PC-3 (cell line): ENCODE data around the gene SLC24A3. TPM values are rescaled to one million over a fixed set of nuclear protein-coding genes. Genes with fewer than 3 reads are reported as not detected.

ENCODE experiments used
- ATAC-seq: fragments of 200-7000 bp; cut with Tn5 transposase; 2 replicates; pipeline ENCODE4 v1.9.1; 2020; ENCODE audit warnings: mild to moderate bottlenecking, moderate library complexity
- BruUV-seq: library from RNA; stranded (reverse); fragments of 400-500 nt; replicated peaks from 2 replicates; lab custom pipeline; 2021; lab: Mats Ljungman, UMichigan
- CTCF ChIA-PET: fragments of 300-600 bp; sonication (Branson Sonifier 250); formaldehyde crosslinking; loops from one replicate; lab custom pipeline; 2022; ENCODE audit warnings: antibody characterized with exemption; lab: Charles Lee
- POLR2A ChIA-PET: fragments of 300-600 bp; sonication (Branson Sonifier 250); formaldehyde crosslinking; loops from one replicate; lab custom pipeline; 2022; ENCODE audit warnings: antibody characterized with exemption; ENCODE audit not compliant: unreplicated experiment; lab: Charles Lee
- DNase-seq: peaks from one replicate; pipeline ENCODE4 v3.0.0-alpha.2; 2015
- H2AFZ ChIP-seq: fragments of 300-600 bp; sonication (generic); 2 replicates; pipeline ENCODE4 v1.6.0; 2016; ENCODE audit warnings: antibody characterized with exemption, low read length
- H3F3A ChIP-seq: fragments of 300-600 bp; sonication (generic); one replicate; pipeline ENCODE4 v1.6.0; 2017; ENCODE audit warnings: antibody characterized with exemption, low read length, control low read depth, mild to moderate bottlenecking; ENCODE audit not compliant: unreplicated experiment
- H3K27ac ChIP-seq: fragments of 300-600 bp; sonication (generic); 2 replicates; pipeline ENCODE4 v1.5.1; 2016; ENCODE audit warnings: mild to moderate bottlenecking, low read length
- H3K27me3 ChIP-seq: fragments of 300-600 bp; sonication (generic); 2 replicates; pipeline ENCODE4 v1.6.1; 2016; ENCODE audit warnings: low read length, mixed read lengths
- H3K36me3 ChIP-seq: fragments of 300-600 bp; sonication (generic); 2 replicates; pipeline ENCODE4 v1.6.1; 2016; ENCODE audit warnings: low read depth, mixed run types, low read length, mixed read lengths
- H3K4me1 ChIP-seq: fragments of 300-600 bp; sonication (generic); 2 replicates; pipeline ENCODE4 v1.5.1; 2016; ENCODE audit warnings: low read length; ENCODE audit not compliant: insufficient read depth
- H3K4me2 ChIP-seq: fragments of 300-600 bp; sonication (generic); 2 replicates; pipeline ENCODE4 v1.6.0; 2016; ENCODE audit warnings: low read length
- H3K4me3 ChIP-seq: fragments of 300-600 bp; sonication (generic); 2 replicates; pipeline ENCODE4 v1.5.1; 2016; ENCODE audit warnings: mild to moderate bottlenecking, low read length, mixed read lengths
- H3K79me2 ChIP-seq: fragments of 300-600 bp; sonication (generic); 2 replicates; pipeline ENCODE4 v1.6.1; 2017; ENCODE audit warnings: low read length, mixed read lengths
- H3K9ac ChIP-seq: fragments of 300-600 bp; sonication (generic); 2 replicates; pipeline ENCODE4 v1.6.0; 2016; ENCODE audit warnings: mild to moderate bottlenecking, low read length
- H3K9me2 ChIP-seq: fragments of 300-600 bp; sonication (generic); replicated peaks from 2 replicates; pipeline ENCODE4 v1.6.1; 2016; ENCODE audit warnings: mixed run types, low read length, mixed read lengths
- H3K9me3 ChIP-seq: fragments of 300-600 bp; sonication (generic); 2 replicates; pipeline ENCODE4 v1.6.1; 2016; ENCODE audit warnings: low read length, mixed read lengths
- H4K20me1 ChIP-seq: fragments of 300-600 bp; sonication (generic); 2 replicates; pipeline ENCODE4 v1.6.1; 2016; ENCODE audit warnings: low read length, mixed read lengths
- EZH2 ChIP-seq: fragments of 300-600 bp; sonication (generic); IDR thresholded peaks from one replicate; pipeline ENCODE4 v1.6.1; 2017; ENCODE audit warnings: antibody characterized with exemption, mild to moderate bottlenecking, low read length; ENCODE audit not compliant: unreplicated experiment
- EZH2phosphoT487 ChIP-seq: fragments of 300-600 bp; sonication (generic); IDR thresholded peaks from 2 replicates; pipeline ENCODE4 v1.6.1; 2018; ENCODE audit warnings: mild to moderate bottlenecking, antibody characterized with exemption, low read length, borderline replicate concordance
- intact Hi-C: fragments of 100-400 bp; cut with micrococcal nuclease; formaldehyde crosslinking; loops from 2 replicates; pipeline ENCODE4 v1.9.0; 2023
- total RNA-seq: library from RNA; depleted of rRNA; stranded (reverse); fragments of >200 nt; gene quantifications from 2 replicates; pipeline ENCODE4 v1.2.3, GENCODE V29; 2014
- TF ChIP-seq, protein P1 (sequence below): fragments of 300-600 bp; sonication (generic); conservative IDR thresholded peaks from 2 replicates; pipeline ENCODE4 v1.5.1; 2017; ENCODE audit warnings: antibody characterized with exemption, low read depth, mild to moderate bottlenecking, low read length

The SLC24A3 gene
- total RNA-seq, 1 experiment from 2014 or later: 0.11 TPM

DNA sequence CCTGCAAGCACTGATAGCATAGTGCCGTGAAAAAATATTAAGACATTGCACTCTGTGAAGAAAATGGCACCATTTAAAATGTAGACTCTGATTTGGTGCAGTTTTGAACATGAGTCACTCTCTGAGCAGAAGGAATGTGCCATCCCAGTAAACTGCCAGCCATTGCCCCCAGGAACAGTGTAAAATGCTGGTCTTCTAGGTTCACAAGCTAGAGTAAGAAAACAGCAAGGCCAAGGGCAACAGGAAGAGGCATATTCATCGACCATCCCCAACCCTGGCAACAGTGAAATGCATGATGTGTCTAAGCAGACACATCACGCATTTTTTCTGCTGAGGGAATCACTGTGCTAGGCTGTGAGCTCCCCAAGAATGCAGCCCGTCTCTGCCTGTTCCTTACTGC is 382.5 kb downstream of the SLC24A3 start:
- no peak for TF ChIP-seq EZH2phosphoT487
- TF ChIP-seq EZH2: no peak
- TF ChIP-seq, protein P1, sequence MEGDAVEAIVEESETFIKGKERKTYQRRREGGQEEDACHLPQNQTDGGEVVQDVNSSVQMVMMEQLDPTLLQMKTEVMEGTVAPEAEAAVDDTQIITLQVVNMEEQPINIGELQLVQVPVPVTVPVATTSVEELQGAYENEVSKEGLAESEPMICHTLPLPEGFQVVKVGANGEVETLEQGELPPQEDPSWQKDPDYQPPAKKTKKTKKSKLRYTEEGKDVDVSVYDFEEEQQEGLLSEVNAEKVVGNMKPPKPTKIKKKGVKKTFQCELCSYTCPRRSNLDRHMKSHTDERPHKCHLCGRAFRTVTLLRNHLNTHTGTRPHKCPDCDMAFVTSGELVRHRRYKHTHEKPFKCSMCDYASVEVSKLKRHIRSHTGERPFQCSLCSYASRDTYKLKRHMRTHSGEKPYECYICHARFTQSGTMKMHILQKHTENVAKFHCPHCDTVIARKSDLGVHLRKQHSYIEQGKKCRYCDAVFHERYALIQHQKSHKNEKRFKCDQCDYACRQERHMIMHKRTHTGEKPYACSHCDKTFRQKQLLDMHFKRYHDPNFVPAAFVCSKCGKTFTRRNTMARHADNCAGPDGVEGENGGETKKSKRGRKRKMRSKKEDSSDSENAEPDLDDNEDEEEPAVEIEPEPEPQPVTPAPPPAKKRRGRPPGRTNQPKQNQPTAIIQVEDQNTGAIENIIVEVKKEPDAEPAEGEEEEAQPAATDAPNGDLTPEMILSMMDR: no peak
- Histone ChIP-seq H3K4me1 (no peaks in the 10 kb centered on the region), H3K9me3 (no peaks in the 10 kb centered on the region), H3F3A (no peaks in the 10 kb centered on the region), H3K27ac (no peak overlapping the region), H2AFZ (no peak overlapping the region), H3K9ac (no peak overlapping the region), H3K36me3 (no peaks in the 10 kb centered on the region), H3K4me3 (no peak overlapping the region), H3K9me2 (no peaks in the 10 kb centered on the region), H3K27me3 (peaks cover 42% of the 10 kb centered on the region), H3K4me2 (no peak overlapping the region), H4K20me1 (no peaks in the 10 kb centered on the region), H3K79me2 (no peaks in the 10 kb centered on the region)
- ATAC-seq (no peak), DNase-seq (no peak)
- intact Hi-C loops: no loop called here
- POLR2A ChIA-PET: no interaction called here
- CTCF ChIA-PET: no interaction called here
- BruUV-seq: no TSS peak

DNA sequence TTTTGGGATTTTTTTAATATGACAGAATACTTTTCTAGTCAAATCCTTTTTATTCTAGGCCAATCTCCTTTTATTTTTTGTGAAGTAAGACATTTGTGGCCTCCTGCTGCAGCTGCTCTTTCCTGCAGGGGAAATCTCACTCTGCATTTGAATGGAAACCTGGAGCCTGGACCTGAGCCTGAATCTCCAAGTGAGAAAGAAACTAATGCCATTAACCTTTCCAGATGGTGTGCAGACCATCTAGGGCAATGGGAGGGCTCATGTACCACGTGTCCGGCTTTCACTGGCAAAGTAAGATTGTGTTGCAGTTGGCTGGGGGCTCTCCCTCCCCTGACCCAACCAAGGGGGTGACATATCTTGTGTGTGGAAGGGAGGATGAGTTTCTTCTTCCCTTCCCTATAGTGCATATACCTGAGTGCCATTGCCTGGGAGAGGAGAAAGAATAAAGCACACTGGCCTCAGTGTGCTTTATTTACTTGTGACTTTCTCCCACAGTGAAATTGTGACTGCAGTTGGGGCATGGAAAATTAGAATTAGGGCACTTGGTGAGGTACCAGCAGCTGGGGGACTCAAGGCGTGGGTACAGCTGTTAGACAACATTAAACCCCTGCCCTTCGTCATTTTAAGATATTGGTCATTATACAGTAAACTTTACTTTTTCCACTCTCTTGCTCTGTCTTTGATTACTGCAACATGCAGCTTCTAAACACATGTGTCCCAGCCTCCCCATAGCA is 385.8 kb downstream of the SLC24A3 start:
- no peak overlapping the region for H3K4me2 ChIP-seq
- peaks cover 50% of the 10 kb centered on the region for H3K27me3 ChIP-seq
- no peak overlapping the region for H2AFZ ChIP-seq
- no peaks in the 10 kb centered on the region for H3K9me2 ChIP-seq
- no peak overlapping the region for H3K27ac ChIP-seq
- ATAC-seq (no peak), DNase-seq (no peak)
- H3K4me1 ChIP-seq: no peaks in the 10 kb centered on the region
- H3K79me2 ChIP-seq: no peaks in the 10 kb centered on the region
- TF ChIP-seq EZH2 (no peak), EZH2phosphoT487 (no peak)
- TF ChIP-seq, protein P1: no peak
- POLR2A ChIA-PET: no interaction called here
- H4K20me1 ChIP-seq: no peaks in the 10 kb centered on the region
- intact Hi-C loops: no loop called here
- CTCF ChIA-PET: no interaction called here
- H3K4me3 ChIP-seq: no peak overlapping the region
- H3K36me3 ChIP-seq: no peaks in the 10 kb centered on the region
- no peak overlapping the region for H3K9ac ChIP-seq
- no peaks in the 10 kb centered on the region for H3F3A ChIP-seq
- H3K9me3 ChIP-seq: no peaks in the 10 kb centered on the region
- BruUV-seq: no TSS peak

DNA sequence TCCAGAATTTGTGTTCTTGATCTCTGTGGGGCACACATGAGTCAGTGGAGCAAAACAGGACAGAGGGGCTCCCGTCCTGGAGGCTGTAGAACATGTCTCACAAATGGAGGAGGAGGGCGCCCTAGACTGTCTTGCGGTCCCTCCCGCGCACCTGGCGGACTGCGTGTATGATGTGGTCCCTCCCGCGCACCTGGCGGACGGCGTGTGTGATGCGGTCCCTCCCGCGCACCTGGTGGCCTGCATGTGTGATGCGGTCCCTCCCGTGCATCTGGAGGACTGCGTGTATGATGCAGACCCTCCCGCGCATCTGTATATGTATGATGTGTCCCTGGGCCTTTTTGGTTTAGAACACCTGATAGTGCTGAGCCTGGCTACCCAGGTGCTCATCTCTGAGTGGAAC is 386.8 kb downstream of the SLC24A3 start:
- ATAC-seq (no peak), DNase-seq (no peak)
- ChIA-PET POLR2A (no interaction called here), CTCF (no interaction called here)
- Histone ChIP-seq H3K4me3 (no peak overlapping the region), H3K9me3 (no peaks in the 10 kb centered on the region), H3K27ac (no peak overlapping the region), H3K9ac (no peak overlapping the region), H3K79me2 (no peaks in the 10 kb centered on the region), H3K4me1 (no peaks in the 10 kb centered on the region), H4K20me1 (no peaks in the 10 kb centered on the region), H3K4me2 (no peak overlapping the region), H3K27me3 (peaks cover 56% of the 10 kb centered on the region), H3K36me3 (no peaks in the 10 kb centered on the region), H3K9me2 (no peaks in the 10 kb centered on the region), H3F3A (no peaks in the 10 kb centered on the region), H2AFZ (no peak overlapping the region)
- no TSS peak for BruUV-seq
- no peak for TF ChIP-seq EZH2
- TF ChIP-seq EZH2phosphoT487: no peak
- TF ChIP-seq, protein P1: no peak
- intact Hi-C loops: no loop called here
